Lower leg skin (tissue), 4 donors: ENCODE results near the gene JAKMIP2. TPM values are rescaled to one million over a fixed set of nuclear protein-coding genes. Genes with fewer than 3 reads are reported as not detected.

Experiments used
- DNase-seq, 2 donors: peaks; one replicate each; pipeline ENCODE4 v3.0.0-alpha.2; 2019; ENCODE audit warnings: low spot score in 2 of 2
- H3K4me3 ChIP-seq: fragments of 200-600 bp; sonication (generic); 2 replicates; pipeline ENCODE4 v1.5.1; 2017; ENCODE audit warnings: mild to moderate bottlenecking, low read depth; ENCODE audit not compliant: poor library complexity, severe bottlenecking
- CTCF ChIP-seq, 3 donors: fragments of 450-650 bp; IDR thresholded peaks; one replicate each; pipeline ENCODE4 v1.5.1; 2016; ENCODE audit warnings: antibody characterized with exemption in 3 of 3, mild to moderate bottlenecking in 3 of 3, moderate library complexity in 2 of 3
- POLR2A ChIP-seq, 2 donors: fragments of 450-650 bp; IDR thresholded peaks; one replicate each; pipeline ENCODE4 v1.6.1; 2016 to 2017; ENCODE audit warnings: antibody characterized with exemption in 2 of 2, mild to moderate bottlenecking in 1 of 2, moderate library complexity in 1 of 2
- WGBS, 2 donors: methylation state at CpG; one replicate each; pipeline ENCODE4 v1.1.5; 2018; 5-methylcytosine and 5-hydroxymethylcytosine counted together
- intact Hi-C: fragments of 100-400 bp; cut with DNase I; formaldehyde crosslinking; loops from one replicate; pipeline ENCODE4 v1.15.0; 2023; ENCODE audit warnings: low total_unique reads
- total RNA-seq, 4 donors: library from RNA; depleted of rRNA; stranded (reverse); fragments of >200 nt; gene quantifications; one replicate each; pipeline ENCODE4 v1.1.0, GENCODE V29; 2016

The JAKMIP2 gene
- total RNA-seq, 4 donors from 2014 or later = 0.23 to 0.34 (median 0.23) TPM; not detected in 1

GRCh38 chr5:147629196-147629595 lies 153.3 kb downstream of the JAKMIP2 start:
- 85 to 90% methylated on average over 4 of the region's 4 CpGs for WGBS, 2 donors
- H3K4me3 ChIP-seq = no peak overlapping the region
- DNase-seq = no peak
- TF ChIP-seq CTCF (IDR thresholded peaks at IDR 0.05) (no peak), POLR2A (IDR thresholded peaks at IDR 0.05) (no peak)
- intact Hi-C loops = loop anchor here (10.0 kb wide), 1 partner anchor 206 kb away; the partner anchor contains the start of gene SPINK1

- no peak overlapping the region for H3K4me3 ChIP-seq
- intact Hi-C loops = loop anchor here (10.0 kb wide), 1 partner anchor 207 kb away; the partner anchor contains the start of gene SPINK1
- peak in 1 of 2 donors; percentile 57 for DNase-seq
- 50 to 57% methylated on average over 8 of the region's 8 CpGs for WGBS, 2 donors
- TF ChIP-seq POLR2A (IDR thresholded peaks at IDR 0.05) (no peak), CTCF (IDR thresholded peaks at IDR 0.05) (peak in 1 of 3 donors; percentile 25)
Observed at GRCh38 chr5:147628058-147628895, 154.3 kb downstream of the JAKMIP2 start.

GRCh38 chr5:147626464-147626863 lies 156.1 kb downstream of the JAKMIP2 start:
- WGBS, 2 donors = 76 to 83% methylated on average over 2 of the region's 2 CpGs
- DNase-seq = no peak
- H3K4me3 ChIP-seq = no peak overlapping the region
- intact Hi-C loops = loop anchor here (10.0 kb wide), 1 partner anchor 208 kb away; the partner anchor contains the start of gene SPINK1
- TF ChIP-seq POLR2A (IDR thresholded peaks at IDR 0.05) = no peak
- TF ChIP-seq CTCF (IDR thresholded peaks at IDR 0.05) = no peak

- intact Hi-C loops = loop anchor here (10.0 kb wide), 1 partner anchor 214 kb away; the partner anchor contains the start of gene SPINK1
- no peak overlapping the region for H3K4me3 ChIP-seq
- no peak for TF ChIP-seq POLR2A (IDR thresholded peaks at IDR 0.05)
- TF ChIP-seq CTCF (IDR thresholded peaks at IDR 0.05) = no peak
- no peak for DNase-seq
Observed at GRCh38 chr5:147621016-147621415, 161.5 kb downstream of the JAKMIP2 start.

GRCh38 chr5:147619281-147619878 lies 163.1 kb downstream of the JAKMIP2 start:
- intact Hi-C loops = no loop called here
- DNase-seq = no peak
- TF ChIP-seq POLR2A (IDR thresholded peaks at IDR 0.05) = no peak
- TF ChIP-seq CTCF (IDR thresholded peaks at IDR 0.05) = no peak
- 66 to 90% methylated on average over 2 of the region's 2 CpGs for WGBS, 2 donors
- no peak overlapping the region for H3K4me3 ChIP-seq
